ENCODE data around the gene ESAM. TPM values are rescaled to one million over a fixed set of nuclear protein-coding genes. Genes with fewer than 3 reads are reported as not detected.

ESAM gene
- total RNA-seq, 1 donor from 2014 or later = 0.50 TPM

- intact Hi-C loops (cut with micrococcal nuclease) = no loop called here
These were observed 7.8 kb downstream of the ESAM start for GRCh38 chr11:124754309-124754708.

GRCh38 chr11:124753624-124754023, 8.5 kb downstream of the ESAM start:
- intact Hi-C loops (cut with micrococcal nuclease) = no loop called here

GRCh38 chr11:124753205-124753604, 8.9 kb downstream of the ESAM start:
- intact Hi-C loops (cut with micrococcal nuclease) = no loop called here

GRCh38 chr11:124752471-124753102, 9.5 kb downstream of the ESAM start:
- intact Hi-C loops (cut with micrococcal nuclease) = no loop called here

- intact Hi-C loops (cut with micrococcal nuclease) = no loop called here
These were observed 10.2 kb downstream of the ESAM start, which contains the start of gene VSIG2 for GRCh38 chr11:124751741-124752470. TSS of gene VSIG2 (minus strand) at chr11:124752255. CDS start at chr11:124752137, 118 bp downstream.

- intact Hi-C loops (cut with micrococcal nuclease) = no loop called here
These were observed 10.7 kb downstream of the ESAM start for GRCh38 chr11:124751391-124751740.

GRCh38 chr11:124749912-124750311, 12.2 kb downstream of the ESAM start:
- intact Hi-C loops (cut with micrococcal nuclease) = loop anchor here (5.0 kb wide), 2 partner anchors 202 to 1137 kb away; partner anchors contain the start of genes CCDC15 and HYLS1

GRCh38 chr11:124748481-124749343, 13.4 kb downstream of the ESAM start:
- intact Hi-C loops (cut with micrococcal nuclease) = loop anchor here (5.0 kb wide), 2 partner anchors 204 to 1139 kb away; partner anchors contain the start of genes CCDC15 and HYLS1

GRCh38 chr11:124748100-124748418, 14.0 kb downstream of the ESAM start:
- intact Hi-C loops (cut with micrococcal nuclease) = loop anchor here (5.0 kb wide), 2 partner anchors 204 to 1139 kb away; partner anchors contain the start of genes CCDC15 and HYLS1

- intact Hi-C loops (cut with micrococcal nuclease) = loop anchor here (1.0 to 5.0 kb wide), 6 partner anchors 8 to 1140 kb away; partner anchors contain the start of genes CCDC15, HYLS1, NRGN and SIAE
These were observed 14.5 kb downstream of the ESAM start for GRCh38 chr11:124747406-124748099.

- intact Hi-C loops (cut with micrococcal nuclease) = loop anchor here (1.0 to 5.0 kb wide), 10 partner anchors 7 to 1141 kb away; partner anchors contain the start of genes CCDC15, HYLS1, MSANTD2 and NRGN
These were observed 15.4 kb downstream of the ESAM start for GRCh38 chr11:124746621-124747243.

- intact Hi-C loops (cut with micrococcal nuclease) = loop anchor here (1.0 to 5.0 kb wide), 8 partner anchors 12 to 1141 kb away; partner anchors contain the start of genes CCDC15, HYLS1, MSANTD2 and TBRG1
These were observed 16.1 kb downstream of the ESAM start for GRCh38 chr11:124745835-124746620.

- intact Hi-C loops (cut with micrococcal nuclease) = loop anchor here (5.0 kb wide), 2 partner anchors 207 to 1142 kb away; partner anchors contain the start of genes CCDC15 and HYLS1
These were observed 16.7 kb downstream of the ESAM start for GRCh38 chr11:124745270-124745834.

- intact Hi-C loops (cut with micrococcal nuclease) = no loop called here
These were observed 19.0 kb downstream of the ESAM start for GRCh38 chr11:124743050-124743449.

GRCh38 chr11:124742555-124742954, 19.5 kb downstream of the ESAM start:
- intact Hi-C loops (cut with micrococcal nuclease) = no loop called here

- intact Hi-C loops (cut with micrococcal nuclease) = loop anchor here (1.0 kb wide), 1 partner anchor 67 kb away; the partner anchor contains the start of genes SIAE and SPA17
These were observed 21.7 kb downstream of the ESAM start for GRCh38 chr11:124740277-124740882.

GRCh38 chr11:124739479-124740276, 22.4 kb downstream of the ESAM start, which contains the start of gene NRGN:
TSS of gene NRGN (plus strand) at chr11:124739942. CDS start at chr11:124740085, 143 bp downstream.
- intact Hi-C loops (cut with micrococcal nuclease) = loop anchor here (1.0 kb wide), 2 partner anchors 8 to 66 kb away; partner anchors contain the start of genes SIAE and SPA17

Data from T-helper 2 cell treated with Interferon-gamma antibody and Interleukin-4, amounts not matched to agents 100 ng/mL and 5 ng/mL, for 36 hours (primary cell).